Nucleus accumbens (tissue), 56 donors: ENCODE measurements around the gene DLEU7.

ENCODE experiments used
- DNase-seq, 56 donors: peaks; one replicate each; lab custom pipeline; 2025; lab: John Stamatoyannopoulos, UW

DLEU7 gene

DNA sequence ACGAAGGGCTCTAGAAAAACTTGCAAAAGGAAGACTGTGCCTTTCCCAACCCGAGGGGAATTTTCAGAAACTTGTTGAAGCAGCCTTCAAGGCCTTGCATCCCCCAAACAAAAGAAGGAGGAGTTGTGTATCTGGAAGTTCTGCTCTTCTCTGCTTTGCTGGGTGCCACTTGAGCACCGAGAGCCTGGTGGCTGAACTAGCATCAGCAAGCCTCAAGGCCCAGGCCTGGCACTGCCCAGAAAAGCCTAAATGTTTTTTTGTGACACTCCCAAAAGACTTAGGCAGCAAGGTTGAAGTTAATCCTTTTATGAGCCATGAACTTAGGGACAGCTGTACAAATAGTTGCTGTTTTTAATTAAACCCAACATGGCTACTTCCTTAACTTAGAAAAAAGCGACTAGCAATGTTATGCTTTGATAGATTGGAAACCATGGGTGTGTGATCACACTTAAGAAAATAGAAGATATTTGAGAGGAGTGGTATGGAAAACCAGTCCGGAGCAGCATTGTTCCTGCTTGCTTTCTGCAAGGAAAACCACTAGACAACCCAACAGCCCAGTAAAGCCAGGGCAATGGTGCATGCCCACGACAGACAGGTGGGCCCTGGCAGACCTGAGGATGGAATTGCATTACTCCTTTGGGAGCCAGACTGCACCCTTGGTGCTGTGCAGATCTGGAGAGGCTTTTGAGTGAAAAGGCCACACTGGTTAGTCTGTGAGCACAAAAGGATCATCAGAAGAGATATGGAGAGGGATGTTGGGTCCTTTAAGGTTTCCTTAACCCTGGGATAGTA, 788 bp upstream of the DLEU7 start:
- DNase-seq: no peak

DNA sequence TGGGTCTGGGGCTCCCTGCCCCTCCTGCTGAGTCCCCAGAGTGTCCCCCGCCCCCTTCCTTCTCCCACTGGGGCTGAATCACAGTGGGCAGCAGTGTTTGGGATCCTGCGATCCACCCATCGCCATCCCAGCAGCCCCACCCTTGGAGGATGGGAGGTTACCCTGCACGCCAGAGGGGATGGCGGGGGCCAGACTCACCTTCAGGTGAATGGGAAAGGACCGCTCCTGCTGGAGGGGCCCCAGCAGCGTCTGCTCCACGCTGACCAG, 569 bp downstream of the DLEU7 start:
- peak in 13 of 56 donors; percentile 4 to 50 (median 15) for DNase-seq

GRCh38 chr13:50842251-50842989, 1.1 kb downstream of the DLEU7 start:
- DNase-seq: peak in 3 of 56 donors; percentile 10 to 30 (median 12)

DNA sequence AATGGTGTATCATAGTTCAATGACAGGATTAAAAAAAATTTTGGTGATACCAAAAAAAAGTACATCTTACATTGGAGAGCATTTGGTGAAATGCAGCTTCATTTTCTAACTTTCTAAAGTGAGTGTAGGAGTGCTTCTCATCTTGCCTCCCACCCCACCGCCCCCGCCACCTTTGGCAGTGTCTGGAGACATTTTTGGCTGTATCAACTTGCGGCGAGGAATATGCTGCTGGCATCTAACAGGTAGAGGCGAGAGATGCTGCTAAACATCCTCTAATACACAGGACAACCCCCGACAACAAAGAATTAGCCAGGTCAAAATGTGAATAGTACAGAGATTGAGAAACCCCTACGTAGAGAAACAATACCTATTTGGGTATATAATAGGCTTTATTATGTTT, 1.7 kb downstream of the DLEU7 start:
- peak in 4 of 56 donors; percentile 2 to 34 (median 8) for DNase-seq

DNA sequence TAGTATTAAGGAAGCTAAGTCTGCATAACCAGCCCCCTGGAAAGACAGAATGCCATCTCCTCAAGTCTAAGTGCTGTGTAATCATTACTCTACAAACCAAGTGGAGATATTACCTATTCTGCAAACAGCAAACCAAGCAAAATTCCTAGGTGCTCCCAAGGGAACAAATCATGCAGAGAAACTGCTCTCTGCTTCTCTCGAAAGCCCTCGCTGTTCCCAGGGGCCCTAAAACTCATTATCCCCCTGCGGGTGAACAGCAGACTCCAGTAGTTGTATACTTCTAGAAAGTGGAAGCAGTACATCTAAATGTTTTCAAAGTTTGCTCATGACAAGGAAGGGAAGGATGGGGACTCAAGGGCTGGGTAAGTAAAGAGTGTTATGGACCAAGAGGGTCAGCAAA, 3.2 kb downstream of the DLEU7 start:
- DNase-seq: no peak

DNA sequence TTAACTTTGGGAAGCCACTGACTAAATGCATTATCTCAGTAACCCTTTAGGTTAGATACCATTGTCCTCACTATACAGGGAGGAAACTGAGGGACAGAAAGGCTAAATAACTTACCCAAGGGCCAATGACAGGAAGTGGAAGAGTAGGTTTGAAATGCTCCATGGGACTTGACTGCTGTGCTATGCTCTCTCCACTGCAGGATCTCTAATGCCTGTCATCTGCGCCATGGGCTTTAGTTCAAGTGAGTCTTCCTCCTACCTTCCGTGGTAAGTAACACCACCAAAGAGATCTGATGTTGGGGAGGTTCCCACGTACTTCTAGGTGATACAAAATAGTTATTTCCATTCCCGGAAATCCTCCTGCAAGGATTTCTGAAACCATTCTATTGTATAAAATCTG, 3.7 kb downstream of the DLEU7 start:
- no peak for DNase-seq

DNA sequence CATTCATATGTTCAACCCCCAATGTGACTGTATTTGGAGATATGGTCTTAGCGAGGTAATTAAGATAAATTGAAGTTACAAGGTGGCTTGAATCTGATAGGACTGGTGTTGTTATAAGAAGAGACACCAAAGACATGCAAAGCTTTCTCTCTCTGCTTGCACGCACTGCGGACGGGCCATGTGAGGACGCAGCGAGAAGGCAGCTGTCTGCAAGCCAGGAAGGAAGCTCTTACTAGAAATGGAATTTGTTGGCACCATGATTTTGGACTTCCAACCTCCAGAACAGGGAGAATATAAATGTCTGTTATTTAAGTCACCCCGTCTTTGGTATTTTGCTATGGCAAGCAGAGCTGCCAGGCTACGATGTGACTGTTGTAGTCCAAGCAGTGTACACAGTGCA, 4.8 kb downstream of the DLEU7 start:
- no peak for DNase-seq

DNA sequence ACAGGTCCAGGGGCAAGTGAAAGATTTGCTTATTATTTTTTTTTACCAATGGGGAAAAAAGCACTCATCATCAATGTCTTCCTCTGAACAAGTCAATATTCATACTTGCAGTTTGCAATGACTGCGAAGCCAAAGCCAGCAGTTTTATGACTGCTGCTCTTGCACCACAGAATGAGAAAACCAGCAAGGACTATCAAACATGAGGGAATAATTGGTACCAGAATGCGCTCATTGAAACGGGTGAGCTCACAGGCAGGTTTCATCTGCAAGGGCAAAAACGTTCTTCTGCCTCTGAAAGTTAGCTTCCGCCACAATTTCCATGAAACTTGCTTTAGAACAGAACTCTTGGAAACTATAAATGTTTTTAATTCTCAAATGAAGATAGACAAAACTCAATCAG, 5.5 kb downstream of the DLEU7 start:
- DNase-seq: no peak

DNA sequence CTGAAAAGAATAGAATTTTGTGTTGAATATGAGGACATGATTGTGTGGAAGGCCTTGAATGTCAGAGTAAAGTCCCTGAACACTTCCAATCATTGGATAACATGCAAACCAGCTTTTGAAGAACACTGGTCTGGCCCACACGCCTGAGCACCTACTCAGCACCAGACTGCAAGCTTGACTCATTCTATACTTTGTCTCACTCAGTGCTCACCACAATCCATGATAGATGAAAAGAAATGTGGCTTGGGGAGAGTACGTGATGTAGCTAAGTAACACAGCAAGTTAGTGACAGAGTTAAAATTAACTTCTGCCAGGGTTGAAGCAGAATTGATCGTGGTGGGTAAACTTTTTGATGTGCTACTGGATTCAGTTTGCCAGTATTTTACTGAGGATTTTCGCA, 12.0 kb downstream of the DLEU7 start:
- no peak for DNase-seq

GRCh38 chr13:50829896-50830295, 13.6 kb downstream of the DLEU7 start:
- DNase-seq: no peak

DNA sequence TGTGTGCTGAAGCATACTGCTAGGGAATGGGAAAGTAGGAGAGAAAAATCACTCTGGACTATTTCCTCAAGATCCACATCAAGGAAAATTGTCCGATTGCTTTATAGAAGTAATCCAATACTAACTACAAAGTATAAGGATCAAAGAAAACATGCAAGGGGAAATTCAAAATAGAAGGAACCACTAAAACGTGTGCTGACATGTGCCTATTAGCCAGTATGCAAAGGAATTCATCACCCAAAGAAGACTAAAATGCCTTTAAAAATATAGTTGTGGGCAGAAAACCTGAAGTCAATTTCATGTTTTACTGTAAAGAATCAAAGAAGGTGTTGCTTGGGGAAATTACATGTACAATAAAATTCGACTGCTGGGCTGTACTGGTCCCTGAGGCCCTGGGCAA, 14.3 kb downstream of the DLEU7 start:
- no peak for DNase-seq

GRCh38 chr13:50826035-50826434, 17.5 kb downstream of the DLEU7 start:
- DNase-seq: no peak

DNA sequence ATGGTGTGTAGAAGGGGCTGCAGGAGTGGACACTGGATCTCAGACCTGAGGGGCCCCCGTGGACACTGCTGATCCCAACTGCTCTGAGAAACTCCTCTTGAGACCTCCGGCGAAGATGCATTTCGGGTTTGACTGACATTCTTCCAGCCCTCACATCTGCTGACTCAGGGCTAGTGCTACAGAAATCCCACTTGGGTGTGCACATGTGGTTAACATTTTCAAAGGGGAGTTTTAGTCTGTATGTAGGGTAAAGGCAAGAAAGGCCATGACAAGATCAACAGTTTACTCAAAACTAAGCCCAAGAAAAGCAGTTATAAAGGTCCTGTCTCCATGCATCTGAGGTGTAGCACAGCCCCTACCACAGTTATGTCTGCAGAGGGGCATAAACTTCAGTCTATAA, 31.2 kb downstream of the DLEU7 start:
- no peak for DNase-seq

- DNase-seq: no peak
These were observed 32.5 kb downstream of the DLEU7 start for GRCh38 chr13:50810998-50811397.

GRCh38 chr13:50810468-50810867, 33.0 kb downstream of the DLEU7 start:
- no peak for DNase-seq

GRCh38 chr13:50809133-50810090, 34.1 kb downstream of the DLEU7 start:
- no peak for DNase-seq

- no peak for DNase-seq
These were observed 37.7 kb downstream of the DLEU7 start for GRCh38 chr13:50805805-50806204.

GRCh38 chr13:50801087-50801931, 42.2 kb downstream of the DLEU7 start:
- peak in 47 of 56 donors; percentile 7 to 79 (median 40) for DNase-seq

DNA sequence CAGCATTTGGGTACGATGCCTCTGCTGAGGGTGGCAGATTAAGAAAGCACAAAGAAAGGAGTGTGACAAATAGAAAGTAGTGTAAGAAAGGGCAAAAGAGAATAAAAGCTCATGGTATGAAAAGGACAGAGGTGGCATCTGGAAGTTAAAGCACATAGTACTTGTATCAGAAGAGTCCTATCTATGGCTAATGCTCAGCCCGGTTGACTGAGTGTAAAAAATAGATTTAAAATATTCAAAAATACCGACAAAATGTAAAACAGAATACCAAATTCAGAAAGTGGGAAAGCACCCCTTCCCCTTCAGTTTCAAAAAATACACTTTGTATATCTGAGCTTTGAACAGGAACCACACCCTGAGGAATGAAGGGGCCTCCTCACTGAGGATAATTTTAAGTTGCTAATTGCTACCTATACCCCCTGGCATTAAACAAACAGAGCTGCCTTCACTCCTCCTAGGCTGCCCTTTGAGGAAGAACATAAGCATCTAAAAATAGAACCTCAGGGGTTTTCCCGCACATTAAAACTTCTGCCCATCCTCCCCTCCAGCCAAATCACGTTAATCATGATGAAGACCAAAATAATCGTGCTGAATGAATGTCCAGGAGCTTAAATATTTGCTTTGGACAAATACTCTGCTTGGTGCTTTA, 43.3 kb downstream of the DLEU7 start:
- no peak for DNase-seq

DNA sequence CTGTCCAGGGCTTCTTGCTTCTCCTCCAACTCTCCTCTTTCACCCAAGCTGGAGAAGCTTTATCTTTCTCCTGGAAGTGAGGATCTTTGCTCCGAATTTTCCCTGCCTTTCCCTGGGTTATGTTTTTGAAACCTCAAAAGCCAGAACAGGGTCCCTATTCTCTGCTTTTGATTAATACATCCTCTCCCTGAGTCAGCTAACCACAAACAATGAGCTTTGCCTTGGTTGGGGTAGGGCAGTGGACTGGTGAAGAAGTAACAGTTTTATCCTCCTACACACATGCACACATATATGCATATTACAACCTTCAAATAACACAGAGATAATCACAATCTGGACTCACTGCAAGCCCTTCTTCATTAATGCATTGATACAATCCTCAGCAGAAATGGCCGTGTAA, 44.6 kb downstream of the DLEU7 start:
- no peak for DNase-seq
